ENCODE results near the gene SYNGR3. TPM values are rescaled to one million over a fixed set of nuclear protein-coding genes. Genes with fewer than 3 reads are reported as not detected.

SYNGR3 gene
- total RNA-seq, 1 experiment from 2014 or later, result 11.9 TPM

- no peaks in the 10 kb centered on the region for H3K79me1 ChIP-seq (ENCODE audit: insufficient read depth, low read depth, low read length, poor library complexity, severe bottlenecking)
- no peak overlapping the region for H2AFZ ChIP-seq (ENCODE audit: low read length)
- H3K9ac ChIP-seq (ENCODE audit: extremely low read depth, insufficient read length, low read length), result no peak overlapping the region
- H2BK20ac ChIP-seq (ENCODE audit: low read depth, low read length, poor library complexity, severe bottlenecking), result no peak overlapping the region
- H2BK12ac ChIP-seq (ENCODE audit: insufficient read length, low read depth, low read length), result no peak overlapping the region
- no peak overlapping the region for H3K18ac ChIP-seq (ENCODE audit: insufficient read length, low read depth, low read length)
- H4K5ac ChIP-seq (ENCODE audit: insufficient read length, low read depth, low read length), result no peak overlapping the region
- Mint-ChIP-seq H3K27me3 (ENCODE audit: low read depth) (peaks cover 71% of the 10 kb centered on the region), H3K4me1 (peaks cover 14 to 16% of the 10 kb centered on the region in 2 experiments), H3K4me3 (peak overlapping the region in 1 of 2 experiments; percentile 56; a peak in 2 of 5 replicates), H3K36me3 (ENCODE audit: insufficient read depth in 1 of 3, low read depth in 3 of 3) (no peaks in the 10 kb centered on the region), H3K9me3 (peaks cover 0 to 6% of the 10 kb centered on the region in 2 experiments; a peak in 3 of 5 replicates), H3K27ac (no peak overlapping the region; a peak in 1 of 7 replicates)
- no peaks in the 10 kb centered on the region; the same call in 1 of the 2 replicates for H3K4me1 ChIP-seq (ENCODE audit: insufficient read depth, low read length)
- no peak overlapping the region for H4K91ac ChIP-seq (ENCODE audit: insufficient read length, low read depth, low read length)
- H3K4ac ChIP-seq (ENCODE audit: low read depth, low read length), result no peak overlapping the region
- no peak overlapping the region for H2BK5ac ChIP-seq (ENCODE audit: insufficient read length, low read length)
- no peak overlapping the region; the same call in 1 of the 2 replicates for H2BK15ac ChIP-seq (ENCODE audit: low read depth, low read length)
- no peak overlapping the region for H3K56ac ChIP-seq (ENCODE audit: insufficient read length, low read depth, low read length)
- no peak overlapping the region for H3K27ac ChIP-seq (ENCODE audit: insufficient read length, low read depth, low read length)
- peak overlapping the region; percentile 35 for H3K4me2 ChIP-seq (ENCODE audit: insufficient read depth, insufficient read length, low read length)
- no peak overlapping the region for H3K23ac ChIP-seq (ENCODE audit: insufficient read length, low read depth, low read length)
- no peak overlapping the region for H4K8ac ChIP-seq (replicated peaks; ENCODE audit: insufficient read length, low read depth, low read length)
- TF ChIP-seq CTCF (conservative IDR thresholded peaks at IDR 0.05), result no peak
- H2AK5ac ChIP-seq (ENCODE audit: insufficient read length, low read length), result no peak overlapping the region
- no peak overlapping the region for H2BK120ac ChIP-seq (ENCODE audit: low read depth, low read length, poor library complexity, severe bottlenecking)
- H3K79me2 ChIP-seq (ENCODE audit: insufficient read depth, low read length), result no peaks in the 10 kb centered on the region
- H3K23me2 ChIP-seq (ENCODE audit: insufficient read length, low read depth, low read length, poor library complexity, severe bottlenecking), result peaks cover 16% of the 10 kb centered on the region
- no peak for DNase-seq
- H4K20me1 ChIP-seq (ENCODE audit: control insufficient read depth, insufficient read depth, insufficient read length), result no peaks in the 10 kb centered on the region
- peaks cover 20% of the 10 kb centered on the region; the same call in 1 of the 2 replicates for H3K27me3 ChIP-seq (ENCODE audit: insufficient read depth, low read length)
- no peak overlapping the region for H3K14ac ChIP-seq (ENCODE audit: insufficient read depth, low read length)
- no peaks in the 10 kb centered on the region for H3K9me3 ChIP-seq (ENCODE audit: control insufficient read depth, low read depth, low read length)
- no peak overlapping the region for H3T11ph ChIP-seq (ENCODE audit: low read length)
- no CpG with 5 or more reads among the region's 12 CpGs for WGBS (ENCODE audit: extremely low coverage, insufficient read length, low lambda C conversion rate)
Observed at GRCh38 chr16:2024032-2024420, 34.3 kb downstream of the SYNGR3 start.
